ENCODE data around the gene PODN.

The PODN gene

DNA sequence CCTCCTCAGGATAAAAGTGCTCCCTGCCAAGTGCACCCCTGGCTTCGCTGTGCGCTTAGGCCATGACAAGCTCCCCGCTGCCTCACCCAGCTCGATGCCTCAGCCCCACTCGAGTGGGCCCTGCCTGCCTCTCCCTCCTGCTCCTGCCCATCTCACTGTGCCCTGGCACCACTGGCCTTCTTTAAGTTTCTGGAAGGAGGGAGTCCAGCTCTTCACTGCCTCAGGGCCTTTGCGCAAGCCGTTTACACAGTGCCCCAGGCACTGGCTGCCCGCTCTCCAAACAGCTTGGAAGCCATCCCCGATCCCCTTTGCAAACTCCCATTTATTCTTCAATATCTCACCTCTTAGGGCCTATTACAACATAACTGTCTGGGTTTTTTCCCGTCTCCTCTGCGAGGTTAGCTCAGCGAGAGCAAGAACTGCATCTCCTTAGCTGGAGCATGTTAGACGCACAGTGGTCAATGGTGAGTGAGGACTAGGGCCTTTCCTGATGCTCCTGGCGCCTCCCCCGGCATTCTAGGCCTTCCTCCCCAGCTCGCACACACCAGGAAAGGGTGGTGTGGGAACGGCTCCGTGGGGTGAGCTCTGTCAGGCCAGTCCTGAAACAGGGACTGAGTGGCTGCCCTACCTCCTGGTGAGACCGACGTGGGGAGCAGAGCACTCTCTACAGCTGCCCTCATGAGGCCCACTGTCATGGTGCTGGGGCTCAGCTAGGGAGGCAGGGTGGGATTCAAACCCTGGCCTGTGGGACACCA lies 31.9 kb downstream of the PODN start:
- H4K20me1 ChIP-seq, result no peaks in the 10 kb centered on the region
- no peak overlapping the region for H3K27ac ChIP-seq
- H3K4me1 ChIP-seq, result no peaks in the 10 kb centered on the region
- TF ChIP-seq Cebpa-rat (IDR thresholded peaks at IDR 0.05), result no peak
- H3K4me2 ChIP-seq, result no peak overlapping the region
- no peak overlapping the region for H3K9ac ChIP-seq
- H3K27me3 ChIP-seq, result no peaks in the 10 kb centered on the region
- no peaks in the 10 kb centered on the region for H3K36me3 ChIP-seq
- no peak overlapping the region for H3K4me3 ChIP-seq
- peaks cover 40% of the 10 kb centered on the region for H3K9me3 ChIP-seq

DNA sequence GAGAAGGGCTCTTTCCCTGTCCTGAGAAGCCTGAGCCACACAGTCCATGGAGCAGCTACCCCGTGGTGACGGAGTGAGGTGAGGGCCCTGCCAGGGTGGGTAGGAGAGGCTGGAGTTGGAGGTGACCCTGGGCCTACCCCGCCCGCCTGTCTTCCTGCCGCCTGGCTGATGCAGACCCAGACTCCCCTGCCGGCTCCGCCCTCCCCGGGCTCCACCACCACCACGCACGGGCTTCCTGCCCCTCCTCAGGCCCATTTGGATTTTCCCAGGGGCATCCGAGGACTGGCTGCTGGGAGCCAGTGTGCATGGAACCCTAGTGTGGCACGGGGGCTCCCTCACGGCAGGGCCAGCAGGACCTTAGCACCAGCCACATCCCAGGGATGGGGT lies 32.5 kb downstream of the PODN start:
- Histone ChIP-seq H3K4me1 (no peaks in the 10 kb centered on the region), H3K27me3 (no peaks in the 10 kb centered on the region), H3K9ac (no peak overlapping the region), H3K9me3 (peaks cover 46% of the 10 kb centered on the region), H3K36me3 (no peaks in the 10 kb centered on the region), H3K27ac (no peak overlapping the region), H4K20me1 (no peaks in the 10 kb centered on the region), H3K4me3 (no peak overlapping the region), H3K4me2 (no peak overlapping the region)
- TF ChIP-seq Cebpa-rat (IDR thresholded peaks at IDR 0.05), result no peak

GRCh38 chr1:53104289-53104913 lies 42.4 kb downstream of the PODN start:
- no peak overlapping the region for H3K27ac ChIP-seq

DNA sequence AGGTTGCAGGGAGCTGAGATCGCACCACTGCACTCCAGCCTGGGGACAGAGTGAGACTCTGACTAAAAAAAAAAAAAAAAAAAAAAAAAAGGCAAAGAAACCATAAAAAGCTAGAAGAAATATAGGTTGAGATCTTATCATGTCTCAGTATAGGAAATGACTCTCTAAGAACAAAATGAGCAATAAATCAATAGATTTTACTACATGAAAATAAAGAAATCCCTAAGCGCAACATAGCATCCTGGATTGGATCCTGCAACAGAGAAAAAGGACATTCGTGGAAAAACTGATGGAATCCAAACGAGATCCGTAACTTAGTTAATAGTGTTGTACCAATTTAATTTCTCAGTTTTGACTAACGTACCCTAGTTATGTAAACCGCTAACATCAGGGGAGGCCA lies 45.1 kb downstream of the PODN start:
- no peak overlapping the region for H3K27ac ChIP-seq
- peaks cover 14% of the 10 kb centered on the region for H3K4me1 ChIP-seq
- H4K20me1 ChIP-seq, result no peaks in the 10 kb centered on the region
- no peak overlapping the region for H3K9ac ChIP-seq
- no peak for TF ChIP-seq Cebpa-rat (IDR thresholded peaks at IDR 0.05)
- no peak overlapping the region for H3K4me2 ChIP-seq
- H3K9me3 ChIP-seq, result peaks cover 5% of the 10 kb centered on the region
- no peaks in the 10 kb centered on the region for H3K36me3 ChIP-seq
- H3K27me3 ChIP-seq, result no peaks in the 10 kb centered on the region
- H3K4me3 ChIP-seq, result no peak overlapping the region

More at GRCh38 chr1:53104289-53104913, 42.4 kb downstream of the PODN start:
- no peak for TF ChIP-seq Cebpa-rat (IDR thresholded peaks at IDR 0.05)
- no peaks in the 10 kb centered on the region for H3K36me3 ChIP-seq
- peaks cover 32% of the 10 kb centered on the region for H3K9me3 ChIP-seq
- no peak overlapping the region for H3K4me3 ChIP-seq
- H3K27me3 ChIP-seq, result no peaks in the 10 kb centered on the region
- peaks cover 5% of the 10 kb centered on the region; the same call in 1 of the 2 replicates for H3K4me1 ChIP-seq
- H4K20me1 ChIP-seq, result no peaks in the 10 kb centered on the region
- no peak overlapping the region for H3K4me2 ChIP-seq
- H3K9ac ChIP-seq, result no peak overlapping the region

DNA sequence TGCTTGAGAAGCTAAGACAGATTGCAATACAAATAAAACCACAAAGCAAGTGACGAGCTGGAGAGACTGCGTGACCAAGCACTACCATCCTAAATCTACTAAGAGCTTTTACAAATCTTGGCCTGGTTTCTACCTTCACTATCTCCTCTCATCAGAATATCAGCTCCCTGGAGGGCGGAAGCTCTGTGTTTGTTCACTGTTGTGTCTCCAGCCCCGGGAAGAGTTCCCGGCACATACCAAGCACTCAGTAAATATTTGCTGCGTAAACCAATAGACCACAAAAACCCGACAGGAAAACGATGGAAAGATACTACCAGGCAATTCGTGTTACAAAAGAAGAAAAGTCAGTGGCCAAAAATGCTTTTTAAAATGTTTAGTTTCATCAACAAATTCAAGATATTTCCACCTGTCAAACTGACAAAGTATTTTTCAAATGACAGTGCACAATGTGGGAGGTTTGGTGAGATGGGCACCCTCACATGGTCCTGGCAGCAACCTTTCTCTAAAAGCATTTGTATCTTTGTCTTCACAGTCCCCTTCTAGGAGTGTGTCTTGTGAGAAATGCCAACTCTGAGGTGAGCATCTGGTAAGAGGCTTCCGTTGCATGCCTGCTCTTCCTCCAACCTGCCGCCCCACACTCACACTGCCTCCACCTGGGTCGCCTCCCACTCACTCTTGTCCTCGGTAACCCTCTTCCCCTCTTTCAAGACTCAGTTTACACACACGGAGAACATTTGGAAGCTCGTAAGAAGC lies 45.7 kb downstream of the PODN start:
- Histone ChIP-seq H3K4me3 (no peak overlapping the region), H3K36me3 (no peaks in the 10 kb centered on the region), H3K9me3 (no peaks in the 10 kb centered on the region), H3K4me2 (no peak overlapping the region), H3K4me1 (peaks cover 14% of the 10 kb centered on the region), H3K27ac (no peak overlapping the region), H4K20me1 (no peaks in the 10 kb centered on the region), H3K27me3 (no peaks in the 10 kb centered on the region), H3K9ac (no peak overlapping the region)
- no peak for TF ChIP-seq Cebpa-rat (IDR thresholded peaks at IDR 0.05)

- no peak overlapping the region for H3K4me2 ChIP-seq
- no peak overlapping the region for H3K9ac ChIP-seq
- TF ChIP-seq Cebpa-rat (IDR thresholded peaks at IDR 0.05), result no peak
- H3K27me3 ChIP-seq, result no peaks in the 10 kb centered on the region
- H3K4me1 ChIP-seq, result peaks cover 14% of the 10 kb centered on the region
- no peak overlapping the region for H3K4me3 ChIP-seq
- H3K27ac ChIP-seq, result no peak overlapping the region
- H3K36me3 ChIP-seq, result no peaks in the 10 kb centered on the region
- no peaks in the 10 kb centered on the region for H4K20me1 ChIP-seq
- H3K9me3 ChIP-seq, result no peaks in the 10 kb centered on the region
These were observed 46.9 kb downstream of the PODN start for GRCh38 chr1:53108646-53109580.

DNA sequence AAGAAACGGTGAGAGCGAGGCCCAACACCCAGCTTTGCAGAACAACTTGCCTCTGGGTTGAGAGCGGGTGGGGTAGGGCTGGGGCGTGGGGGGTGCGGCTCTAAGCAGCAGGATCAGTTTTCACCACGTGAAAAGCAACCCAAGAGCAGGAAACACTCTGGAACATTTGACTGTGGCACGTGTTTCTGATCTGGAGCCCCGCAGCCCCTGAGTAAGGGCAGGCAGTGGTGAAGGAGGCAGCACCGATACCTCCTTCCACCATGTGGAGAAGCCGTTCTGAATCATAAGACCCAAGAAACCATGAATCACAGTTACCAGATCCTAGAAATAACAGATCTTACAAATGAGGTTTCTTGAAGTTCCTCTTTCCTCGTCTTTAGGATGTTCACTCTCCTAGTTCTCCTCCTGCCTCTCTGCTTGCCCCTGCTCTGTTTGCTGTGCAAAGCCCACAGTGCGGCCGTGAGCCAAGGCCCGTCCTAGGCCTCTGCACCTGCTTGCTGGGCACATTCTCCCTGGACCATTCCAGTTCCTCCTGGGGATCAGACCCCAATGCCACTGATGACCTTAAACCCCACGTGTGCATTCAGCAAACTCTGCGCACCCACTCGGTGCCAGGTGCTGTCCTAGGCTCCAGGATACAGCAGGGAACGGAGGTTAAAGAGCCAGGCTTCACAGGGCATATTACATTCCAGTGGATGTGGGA lies 48.5 kb downstream of the PODN start:
- Histone ChIP-seq H3K27ac (no peak overlapping the region), H3K36me3 (no peaks in the 10 kb centered on the region), H4K20me1 (no peaks in the 10 kb centered on the region), H3K4me3 (no peak overlapping the region), H3K4me1 (peaks cover 9% of the 10 kb centered on the region; the same call in 1 of the 2 replicates), H3K9me3 (no peaks in the 10 kb centered on the region), H3K9ac (no peak overlapping the region), H3K4me2 (no peak overlapping the region), H3K27me3 (no peaks in the 10 kb centered on the region)
- no peak for TF ChIP-seq Cebpa-rat (IDR thresholded peaks at IDR 0.05)

- Histone ChIP-seq H3K27me3 (no peaks in the 10 kb centered on the region), H3K9me3 (no peaks in the 10 kb centered on the region), H3K9ac (no peak overlapping the region), H3K36me3 (no peaks in the 10 kb centered on the region), H3K4me2 (no peak overlapping the region), H4K20me1 (no peaks in the 10 kb centered on the region), H3K4me1 (peaks cover 9% of the 10 kb centered on the region; the same call in 1 of the 2 replicates), H3K27ac (no peak overlapping the region), H3K4me3 (no peak overlapping the region)
- no peak for TF ChIP-seq Cebpa-rat (IDR thresholded peaks at IDR 0.05)
These were observed 49.1 kb downstream of the PODN start for GRCh38 chr1:53111073-53111556.

Measured in BLaER1 (cell line).